ENCODE results near the gene KLK11.

- no peak for TF ChIP-seq CTCF (IDR thresholded peaks at IDR 0.05; ENCODE audit: borderline replicate concordance, extremely low read depth, low read length, poor library complexity, severe bottlenecking)
- TF ChIP-seq EZH2 (IDR thresholded peaks at IDR 0.05; ENCODE audit: borderline replicate concordance, low read depth, low read length, severe bottlenecking) = no peak
Observed at GRCh38 chr19:51063664-51064063, 37.2 kb upstream of the KLK11 start.
